ENCODE results near the gene NAGPA.

Gene NAGPA

DNA sequence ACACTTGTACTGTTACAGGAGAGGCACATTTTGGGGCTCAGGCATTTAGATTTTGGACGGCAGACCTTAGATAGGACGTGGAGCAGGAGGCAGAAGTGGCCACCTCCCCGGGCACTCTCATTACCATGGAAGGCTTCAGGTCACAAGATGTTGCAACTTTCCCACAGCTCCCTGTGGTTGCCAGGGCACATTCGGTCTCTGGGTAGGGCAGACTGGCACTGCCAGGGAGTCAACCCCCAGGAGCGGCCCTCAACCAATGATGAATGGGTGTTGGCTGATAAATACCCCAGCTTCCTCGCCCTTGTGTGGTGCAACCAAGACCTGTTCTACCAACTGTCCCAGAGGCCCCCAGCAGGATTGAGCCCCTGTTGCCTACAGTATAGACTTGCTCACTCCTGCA, 11.2 kb downstream of the NAGPA start:
- no peak for DNase-seq (ENCODE audit: low read depth)
- H3K4me3 ChIP-seq (ENCODE audit: low read depth, low read length): no peak overlapping the region
- TF ChIP-seq, protein P1, sequence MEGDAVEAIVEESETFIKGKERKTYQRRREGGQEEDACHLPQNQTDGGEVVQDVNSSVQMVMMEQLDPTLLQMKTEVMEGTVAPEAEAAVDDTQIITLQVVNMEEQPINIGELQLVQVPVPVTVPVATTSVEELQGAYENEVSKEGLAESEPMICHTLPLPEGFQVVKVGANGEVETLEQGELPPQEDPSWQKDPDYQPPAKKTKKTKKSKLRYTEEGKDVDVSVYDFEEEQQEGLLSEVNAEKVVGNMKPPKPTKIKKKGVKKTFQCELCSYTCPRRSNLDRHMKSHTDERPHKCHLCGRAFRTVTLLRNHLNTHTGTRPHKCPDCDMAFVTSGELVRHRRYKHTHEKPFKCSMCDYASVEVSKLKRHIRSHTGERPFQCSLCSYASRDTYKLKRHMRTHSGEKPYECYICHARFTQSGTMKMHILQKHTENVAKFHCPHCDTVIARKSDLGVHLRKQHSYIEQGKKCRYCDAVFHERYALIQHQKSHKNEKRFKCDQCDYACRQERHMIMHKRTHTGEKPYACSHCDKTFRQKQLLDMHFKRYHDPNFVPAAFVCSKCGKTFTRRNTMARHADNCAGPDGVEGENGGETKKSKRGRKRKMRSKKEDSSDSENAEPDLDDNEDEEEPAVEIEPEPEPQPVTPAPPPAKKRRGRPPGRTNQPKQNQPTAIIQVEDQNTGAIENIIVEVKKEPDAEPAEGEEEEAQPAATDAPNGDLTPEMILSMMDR (IDR thresholded peaks at IDR 0.05; ENCODE audit: low read depth, low read length, missing control alignments): no peak
- in situ Hi-C loops (cut with HindIII; ENCODE audit: low sequenced_read_pairs): no loop called here

- no peak for DNase-seq (ENCODE audit: low read depth)
- no peak overlapping the region for H3K4me3 ChIP-seq (ENCODE audit: low read depth, low read length)
- in situ Hi-C loops (cut with HindIII; ENCODE audit: low sequenced_read_pairs): no loop called here
- TF ChIP-seq, protein P1 (IDR thresholded peaks at IDR 0.05; ENCODE audit: low read depth, low read length, missing control alignments): no peak
These were observed 13.2 kb downstream of the NAGPA start for GRCh38 chr16:5020551-5020950.

DNA sequence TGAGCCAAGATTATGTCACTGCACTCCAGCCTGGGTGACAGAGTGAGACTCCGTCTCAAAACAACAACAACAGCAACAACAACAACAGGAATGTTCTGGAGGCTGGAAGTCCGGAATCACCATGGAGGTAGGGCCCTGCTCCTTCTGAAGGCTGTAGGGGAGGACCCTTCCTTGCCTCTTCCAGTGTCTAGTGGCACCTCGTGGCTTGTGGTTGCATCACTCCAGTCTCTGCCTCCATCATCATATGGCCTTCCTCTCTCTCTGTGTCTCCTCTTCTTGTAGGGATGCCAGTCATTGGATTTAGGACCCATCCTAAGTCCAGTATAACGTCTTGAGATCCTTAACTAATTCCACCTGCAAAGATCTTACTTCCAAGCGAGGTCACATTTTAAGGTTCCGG, 14.0 kb downstream of the NAGPA start:
- TF ChIP-seq, protein P1 (IDR thresholded peaks at IDR 0.05; ENCODE audit: low read depth, low read length, missing control alignments): no peak
- H3K4me3 ChIP-seq (ENCODE audit: low read depth, low read length): no peak overlapping the region
- DNase-seq (ENCODE audit: low read depth): no peak
- in situ Hi-C loops (cut with HindIII; ENCODE audit: low sequenced_read_pairs): no loop called here

DNA sequence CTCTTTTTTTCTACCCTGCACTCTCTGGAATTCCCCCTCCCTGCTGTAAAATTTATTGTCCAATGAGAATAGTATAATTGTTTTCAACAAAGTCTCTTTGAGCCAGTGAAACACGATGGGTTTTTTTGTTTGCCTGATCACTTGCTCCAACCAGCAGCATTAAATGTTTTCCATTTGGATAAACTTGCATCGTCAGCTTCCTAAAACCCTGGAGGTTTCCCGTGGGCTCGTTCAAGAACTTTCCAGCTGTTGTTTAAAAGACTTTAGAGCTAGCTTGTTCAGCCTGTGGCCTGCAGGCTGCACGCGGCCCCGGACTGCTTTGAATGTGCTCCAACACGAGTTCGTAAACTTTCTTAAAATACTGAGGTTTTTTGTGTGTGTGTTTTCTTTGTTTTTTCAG, 14.9 kb downstream of the NAGPA start:
- H3K4me3 ChIP-seq (ENCODE audit: low read depth, low read length): no peak overlapping the region
- TF ChIP-seq, protein P1 (IDR thresholded peaks at IDR 0.05; ENCODE audit: low read depth, low read length, missing control alignments): no peak
- in situ Hi-C loops (cut with HindIII; ENCODE audit: low sequenced_read_pairs): no loop called here
- DNase-seq (ENCODE audit: low read depth): no peak

GRCh38 chr16:5017678-5017969, 16.1 kb downstream of the NAGPA start:
- in situ Hi-C loops (cut with HindIII; ENCODE audit: low sequenced_read_pairs): no loop called here
- no peak overlapping the region for H3K4me3 ChIP-seq (ENCODE audit: low read depth, low read length)
- DNase-seq (ENCODE audit: low read depth): no peak
- TF ChIP-seq, protein P1 (IDR thresholded peaks at IDR 0.05; ENCODE audit: low read depth, low read length, missing control alignments): no peak

DNA sequence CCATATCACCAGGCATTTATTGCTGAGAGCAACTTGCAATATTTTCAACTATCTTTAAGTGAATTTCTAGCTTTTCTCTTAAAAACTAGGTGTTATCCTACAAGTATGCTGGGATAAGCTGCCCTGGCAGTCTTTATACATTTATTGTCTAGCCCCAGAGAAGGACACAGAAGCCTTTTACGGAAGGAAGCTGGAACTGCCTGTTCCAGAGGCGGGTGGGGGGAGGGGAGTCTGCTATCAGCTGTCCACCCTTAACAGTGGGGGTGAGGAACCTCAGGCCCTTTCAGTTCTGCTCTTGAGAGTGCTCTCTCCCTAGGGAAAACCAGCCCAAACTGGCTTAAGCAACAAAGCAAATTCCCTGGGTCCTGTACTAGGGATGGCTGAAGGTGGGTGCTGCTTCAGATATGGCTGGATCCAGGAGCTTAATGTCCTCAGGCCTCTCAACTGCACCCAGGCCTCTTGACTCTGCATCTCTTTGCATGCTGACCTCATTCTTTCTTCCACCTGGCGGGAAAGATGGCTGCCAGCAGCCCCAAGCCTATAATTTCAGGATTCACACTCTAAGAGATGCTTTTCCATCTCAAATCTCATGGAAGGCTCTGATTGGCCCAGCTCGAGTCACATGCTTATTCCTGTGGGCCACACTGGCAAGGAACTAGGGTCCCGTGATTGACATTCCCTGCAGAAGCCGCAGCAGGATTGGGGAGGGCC, 16.6 kb downstream of the NAGPA start:
- TF ChIP-seq, protein P1 (IDR thresholded peaks at IDR 0.05; ENCODE audit: low read depth, low read length, missing control alignments): no peak
- no peak overlapping the region for H3K4me3 ChIP-seq (ENCODE audit: low read depth, low read length)
- in situ Hi-C loops (cut with HindIII; ENCODE audit: low sequenced_read_pairs): no loop called here
- no peak for DNase-seq (ENCODE audit: low read depth)

Measured in astrocyte of the cerebellum (primary cell).